K562 (cell line): ENCODE results near the gene APP. TPM values are rescaled to one million over a fixed set of nuclear protein-coding genes. Genes with fewer than 3 reads are reported as not detected.

Experiments
- CEBPB ChIP-seq: fragments of 450-650 bp; IDR thresholded peaks from 2 replicates; pipeline ENCODE4 v1.6.1; 2016; ENCODE audit warnings: missing genetic modification characterization, missing compliant biosample characterization
- CEBPG ChIP-seq, 3 experiments: fragments of 200-800 bp in 1 of 3; sonication (Bioruptor generic) in 1 of 3; sonication (generic) in 1 of 3; formaldehyde crosslinking in 1 of 3; IDR thresholded peaks in 2 of 3; conservative IDR thresholded peaks in 1 of 3; 2 replicates each; pipeline versions ENCODE4 v1.6.1 to v1.8.0; 2016 to 2022; ENCODE audit warnings: missing compliant biosample characterization in 2 of 3, missing genetic modification characterization in 2 of 3, mild to moderate bottlenecking in 1 of 3, missing genetic modification reagents in 1 of 3
- GTF2A2 ChIP-seq: IDR thresholded peaks from 2 replicates; pipeline ENCODE4 v1.6.1; 2016; ENCODE audit warnings: mild to moderate bottlenecking, missing genetic modification characterization, missing compliant biosample characterization
- HOXB6 ChIP-seq: fragments of 250-450 bp; sonication (Bioruptor Pico); IDR thresholded peaks from 2 replicates; pipeline ENCODE4 v1.5.1; 2022; ENCODE audit warnings: mild to moderate bottlenecking, borderline replicate concordance
- L3MBTL2 ChIP-seq: fragments of 450-650 bp; IDR thresholded peaks from 2 replicates; pipeline ENCODE4 v1.6.1; 2016; ENCODE audit warnings: mild to moderate bottlenecking, moderate library complexity
- MBD1 ChIP-seq: fragments of 250-450 bp; sonication (Bioruptor Pico); IDR thresholded peaks from 2 replicates; pipeline ENCODE4 v1.8.0; 2022; ENCODE audit warnings: inconsistent platforms
- NONO ChIP-seq, 2 experiments: fragments of 200-400 bp in 1 of 2; fragments of 450-650 bp in 1 of 2; formaldehyde crosslinking in 1 of 2; IDR thresholded peaks; 2 replicates each; pipeline ENCODE4 v1.6.1; 2017; ENCODE audit warnings: low read depth in 2 of 2, mild to moderate bottlenecking in 2 of 2, moderate library complexity in 2 of 2, low read length in 1 of 2
- POLR2H ChIP-seq: IDR thresholded peaks from 2 replicates; pipeline ENCODE4 v1.6.1; 2016; ENCODE audit warnings: missing genetic modification characterization, low read depth, mild to moderate bottlenecking, control low read depth, missing compliant biosample characterization, moderate library complexity
- SRSF3 ChIP-seq: fragments of 200-400 bp; formaldehyde crosslinking; IDR thresholded peaks from 2 replicates; pipeline ENCODE4 v1.6.1; 2016; ENCODE audit warnings: mild to moderate bottlenecking, low read length, moderate library complexity; ENCODE audit not compliant: insufficient read depth
- TCFL5 ChIP-seq: fragments of 250-450 bp; sonication (Bioruptor Pico); conservative IDR thresholded peaks from 2 replicates; pipeline ENCODE4 v1.6.1; 2021; ENCODE audit warnings: mild to moderate bottlenecking, moderate library complexity, matching md5 sums
- TRIM24 ChIP-seq, 2 experiments: fragments of 450-650 bp; IDR thresholded peaks; 2 replicates each; pipeline ENCODE4 v1.6.1; 2016
- ZBTB17 ChIP-seq: fragments of 450-650 bp; formaldehyde crosslinking; IDR thresholded peaks from 2 replicates; pipeline ENCODE4 v1.4.0; 2020; ENCODE audit warnings: mild to moderate bottlenecking
- ZNF324 ChIP-seq: fragments of 250-450 bp; sonication (Bioruptor Pico); IDR thresholded peaks from 2 replicates; pipeline ENCODE4 v1.4.0; 2020; ENCODE audit warnings: mild to moderate bottlenecking
- ZNF511 ChIP-seq: sonication (generic); formaldehyde crosslinking; IDR thresholded peaks from 2 replicates; pipeline ENCODE4 v1.8.0; 2022; ENCODE audit warnings: mild to moderate bottlenecking, missing genetic modification reagents
- ZNF586 ChIP-seq: fragments of 450-650 bp; formaldehyde crosslinking; conservative IDR thresholded peaks from 2 replicates; pipeline ENCODE4 v1.4.0; 2020; ENCODE audit warnings: mild to moderate bottlenecking, moderate library complexity
- ZNF830 ChIP-seq: fragments of 250-450 bp; sonication (Bioruptor Pico); IDR thresholded peaks from 2 replicates; pipeline ENCODE4 v1.5.0; 2021; ENCODE audit warnings: mild to moderate bottlenecking
- ZSCAN32 ChIP-seq: fragments of 450-650 bp; formaldehyde crosslinking; IDR thresholded peaks from 2 replicates; pipeline ENCODE4 v1.4.0; 2020; ENCODE audit warnings: mild to moderate bottlenecking, moderate library complexity
- polyA plus RNA-seq, 8 experiments: library from polyadenylated mRNA; depleted of rRNA in 4 of 8; stranded (reverse) in 5 of 8; unstranded in 3 of 8; fragments of >200 nt; fragmentation: Nextera tagmentation in 2 of 8; fragmentation: Illumina TruSeq in 1 of 8; extraction: Ambion mirVana in 2 of 8; extraction: Trizol in 1 of 8; gene quantifications; 2 replicates each; pipeline versions ENCODE4 v1.2.1 to v1.2.3, GENCODE V29; 2011 to 2014; ENCODE audit warnings: inconsistent platforms in 1 of 8, missing spikeins in 1 of 8
- total RNA-seq, 7 experiments: library from RNA; depleted of rRNA in 6 of 7; stranded (reverse); fragments of >200 nt in 6 of 7; fragmentation: Illumina TruSeq in 2 of 7; extraction: Trizol in 2 of 7; gene quantifications; 2 replicates each; pipeline versions ENCODE4 v1.2.1 to v1.2.3, GENCODE V29; 2011 to 2021; ENCODE audit warnings: low replicate concordance in 1 of 7
- TF ChIP-seq, protein P1 (sequence below): fragments of 250-450 bp; sonication (Bioruptor Pico); IDR thresholded peaks from 2 replicates; pipeline ENCODE4 v1.8.0; 2022; ENCODE audit warnings: inconsistent platforms, mild to moderate bottlenecking, moderate library complexity, borderline replicate concordance
- TF ChIP-seq, protein P2 (sequence below): fragments of 450-650 bp; formaldehyde crosslinking; IDR thresholded peaks from 2 replicates; pipeline ENCODE4 v1.4.0; 2022; ENCODE audit warnings: mild to moderate bottlenecking, moderate library complexity
- TF ChIP-seq, protein P3 (sequence below): IDR thresholded peaks from 2 replicates; pipeline ENCODE4 v1.6.1; 2016; ENCODE audit warnings: missing genetic modification characterization, missing compliant biosample characterization

The APP gene
- total and polyA plus RNA-seq, 9 of the 15 experiments (the other 6 are each of a cell fraction or from before 2014, with no cell fraction given): 0.01 to 1.5 (median 0.16) TPM; not detected in 5

GRCh38 chr21:26099610-26100219 lies 70.9 kb downstream of the APP start (continued):
- TF ChIP-seq CEBPB: peak; percentile 37; the same call in 1 of the 2 replicates
- 0 out of 2 replicates have a peak, but pooled peaks have one; percentile 24 for TF ChIP-seq ZNF830 (CRISPR knock-in tag)
- TF ChIP-seq POLR2H (tag): peak; percentile 78
- TF ChIP-seq, protein P1, sequence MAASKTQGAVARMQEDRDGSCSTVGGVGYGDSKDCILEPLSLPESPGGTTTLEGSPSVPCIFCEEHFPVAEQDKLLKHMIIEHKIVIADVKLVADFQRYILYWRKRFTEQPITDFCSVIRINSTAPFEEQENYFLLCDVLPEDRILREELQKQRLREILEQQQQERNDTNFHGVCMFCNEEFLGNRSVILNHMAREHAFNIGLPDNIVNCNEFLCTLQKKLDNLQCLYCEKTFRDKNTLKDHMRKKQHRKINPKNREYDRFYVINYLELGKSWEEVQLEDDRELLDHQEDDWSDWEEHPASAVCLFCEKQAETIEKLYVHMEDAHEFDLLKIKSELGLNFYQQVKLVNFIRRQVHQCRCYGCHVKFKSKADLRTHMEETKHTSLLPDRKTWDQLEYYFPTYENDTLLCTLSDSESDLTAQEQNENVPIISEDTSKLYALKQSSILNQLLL: no peak
- no peak for TF ChIP-seq MBD1 (CRISPR knock-in tag)
- TF ChIP-seq, protein P2, sequence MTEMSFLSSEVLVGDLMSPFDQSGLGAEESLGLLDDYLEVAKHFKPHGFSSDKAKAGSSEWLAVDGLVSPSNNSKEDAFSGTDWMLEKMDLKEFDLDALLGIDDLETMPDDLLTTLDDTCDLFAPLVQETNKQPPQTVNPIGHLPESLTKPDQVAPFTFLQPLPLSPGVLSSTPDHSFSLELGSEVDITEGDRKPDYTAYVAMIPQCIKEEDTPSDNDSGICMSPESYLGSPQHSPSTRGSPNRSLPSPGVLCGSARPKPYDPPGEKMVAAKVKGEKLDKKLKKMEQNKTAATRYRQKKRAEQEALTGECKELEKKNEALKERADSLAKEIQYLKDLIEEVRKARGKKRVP (CRISPR knock-in tag): peak; percentile 99
- TF ChIP-seq, protein P3, sequence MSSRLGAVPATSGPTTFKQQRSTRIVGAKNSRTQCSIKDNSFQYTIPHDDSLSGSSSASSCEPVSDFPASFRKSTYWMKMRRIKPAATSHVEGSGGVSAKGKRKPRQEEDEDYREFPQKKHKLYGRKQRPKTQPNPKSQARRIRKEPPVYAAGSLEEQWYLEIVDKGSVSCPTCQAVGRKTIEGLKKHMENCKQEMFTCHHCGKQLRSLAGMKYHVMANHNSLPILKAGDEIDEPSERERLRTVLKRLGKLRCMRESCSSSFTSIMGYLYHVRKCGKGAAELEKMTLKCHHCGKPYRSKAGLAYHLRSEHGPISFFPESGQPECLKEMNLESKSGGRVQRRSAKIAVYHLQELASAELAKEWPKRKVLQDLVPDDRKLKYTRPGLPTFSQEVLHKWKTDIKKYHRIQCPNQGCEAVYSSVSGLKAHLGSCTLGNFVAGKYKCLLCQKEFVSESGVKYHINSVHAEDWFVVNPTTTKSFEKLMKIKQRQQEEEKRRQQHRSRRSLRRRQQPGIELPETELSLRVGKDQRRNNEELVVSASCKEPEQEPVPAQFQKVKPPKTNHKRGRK (tag): no peak
- TF ChIP-seq ZNF586: peak; percentile 86
- TF ChIP-seq ZNF324 (CRISPR knock-in tag): 0 out of 2 replicates have a peak, but pooled peaks have one; percentile 41
- 0 out of 2 replicates have a peak, but pooled peaks have one; percentile 14 for TF ChIP-seq GTF2A2 (tag)
- TF ChIP-seq CEBPG (CRISPR knock-in tag; IDR thresholded peaks at IDR 0.05): peak; percentile 93
- peak; percentile 97 to 98 for TF ChIP-seq CEBPG (tag; conservative IDR thresholded peaks at IDR 0.05 in 1 of 2, IDR thresholded peaks at IDR 0.05 in 1 of 2)
- TF ChIP-seq ZNF511 (CRISPR knock-in tag): no peak
- TF ChIP-seq HOXB6: no peak
- peak; percentile 91 for TF ChIP-seq ZSCAN32 (CRISPR knock-in tag)
- TF ChIP-seq NONO (IDR thresholded peaks at IDR 0.05; ENCODE audit: low read depth in 2 of 2, low read length in 1 of 2): no peak
- peak; percentile 66; the same call in 1 of the 2 replicates for TF ChIP-seq ZBTB17 (CRISPR knock-in tag)
- no peak for TF ChIP-seq SRSF3
- 0 out of 2 replicates have a peak, but pooled peaks have one; percentile 45 for TF ChIP-seq TCFL5 (CRISPR knock-in tag)
- TF ChIP-seq TRIM24 (IDR thresholded peaks at IDR 0.05): peak in 1 of 2 experiments; percentile 86; a peak in 2 of 4 replicates
- TF ChIP-seq L3MBTL2: peak; percentile 94
